Activated CD4-positive, alpha-beta T cell treated with anti-CD3 and anti-CD28 coated beads for 48 hours (primary cell): Measurements from ENCODE around the gene PGBD2.
"Not testable (repeated sequence)": the region's sequence is repeated elsewhere in the genome, so short reads cannot be mapped to it uniquely, and the experiment has no call there.

Experiments
- DNase-seq: peaks from one replicate; pipeline ENCODE4 v3.0.0-alpha.2; 2020

Gene PGBD2

GRCh38 chr1:248928122-248928521 is 22.1 kb downstream of the PGBD2 start:
- DNase-seq, result not testable (repeated sequence)

GRCh38 chr1:248930037-248930436 is 24.0 kb downstream of the PGBD2 start:
- not testable (repeated sequence) for DNase-seq

GRCh38 chr1:248938173-248938809 is 32.3 kb downstream of the PGBD2 start:
- DNase-seq, result not testable (repeated sequence)

GRCh38 chr1:248944134-248944999 is 38.3 kb downstream of the PGBD2 start:
- not testable (repeated sequence) for DNase-seq

- not testable (repeated sequence) for DNase-seq
Observed at GRCh38 chr1:248945000-248945423, 39.0 kb downstream of the PGBD2 start.

- not testable (repeated sequence) for DNase-seq
Observed at GRCh38 chr1:248945453-248945852, 39.4 kb downstream of the PGBD2 start.

- DNase-seq, result not testable (repeated sequence)
Observed at GRCh38 chr1:248945856-248946416, 39.9 kb downstream of the PGBD2 start.
